ENCODE measurements around the gene ZNF823. TPM values are rescaled to one million over a fixed set of nuclear protein-coding genes. Genes with fewer than 3 reads are reported as not detected.
"Not testable (repeated sequence)": the region's sequence is repeated elsewhere in the genome, so short reads cannot be mapped to it uniquely, and the experiment has no call there.

Gene ZNF823
- total RNA-seq, 1 experiment from 2014 or later, result 7.4 TPM

- TF ChIP-seq CTCF (conservative IDR thresholded peaks at IDR 0.05) (no peak), EZH2 (IDR thresholded peaks at IDR 0.05; ENCODE audit: low read depth) (no peak)
- Histone ChIP-seq H3K79me2 (ENCODE audit: low read depth) (no peaks in the 10 kb centered on the region), H3K9me3 (ENCODE audit: insufficient read depth, low read depth) (peaks cover 14% of the 10 kb centered on the region), H3K4me2 (no peak overlapping the region), H3K4me3 (no peak overlapping the region), H4K20me1 (ENCODE audit: insufficient read depth) (no peaks in the 10 kb centered on the region), H3K9me2 (ENCODE audit: insufficient read depth) (no peaks in the 10 kb centered on the region), H2AFZ (no peak overlapping the region), H3K27ac (no peak overlapping the region), H3K36me3 (ENCODE audit: low read depth) (no peaks in the 10 kb centered on the region), H3F3A (ENCODE audit: insufficient read depth, low read depth) (no peaks in the 10 kb centered on the region), H3K4me1 (replicated peaks; ENCODE audit: insufficient read depth) (no peaks in the 10 kb centered on the region), H3K27me3 (ENCODE audit: insufficient read depth, low read depth) (no peaks in the 10 kb centered on the region)
- intact Hi-C loops (cut with micrococcal nuclease; ENCODE audit: unreplicated experiment), result no loop called here
- POLR2A ChIA-PET (ENCODE audit: unreplicated experiment), result no interaction called here
- no TSS peak for BruUV-seq (replicated peaks)
- CTCF ChIA-PET, result no interaction called here
- DNase-seq, result no peak
Measured at GRCh38 chr19:11678504-11678903, 60.2 kb downstream of the ZNF823 start.

- DNase-seq; H3K4me3 ChIP-seq; H3K9me2 ChIP-seq (ENCODE audit: insufficient read depth); H3K4me1 ChIP-seq (replicated peaks; ENCODE audit: insufficient read depth); H2AFZ ChIP-seq; BruUV-seq (replicated peaks); intact Hi-C loops (cut with micrococcal nuclease; ENCODE audit: unreplicated experiment); H3F3A ChIP-seq (ENCODE audit: insufficient read depth, low read depth); CTCF ChIA-PET; H3K36me3 ChIP-seq (ENCODE audit: low read depth); H3K27ac ChIP-seq; POLR2A ChIA-PET (ENCODE audit: unreplicated experiment); H3K79me2 ChIP-seq (ENCODE audit: low read depth); H4K20me1 ChIP-seq (ENCODE audit: insufficient read depth); H3K27me3 ChIP-seq (ENCODE audit: insufficient read depth, low read depth); H3K4me2 ChIP-seq: not testable (repeated sequence)
- H3K9me3 ChIP-seq (ENCODE audit: insufficient read depth, low read depth), result peaks cover 14% of the 10 kb centered on the region; the same call in 1 of the 2 replicates
Measured at GRCh38 chr19:11676661-11677600, 61.8 kb downstream of the ZNF823 start.

- no peak overlapping the region for H2AFZ ChIP-seq
- TF ChIP-seq CTCF (conservative IDR thresholded peaks at IDR 0.05) (no peak), EZH2 (IDR thresholded peaks at IDR 0.05; ENCODE audit: low read depth) (no peak)
- H3K36me3 ChIP-seq (ENCODE audit: low read depth), result no peaks in the 10 kb centered on the region
- H3K9me3 ChIP-seq (ENCODE audit: insufficient read depth, low read depth), result peaks cover 5% of the 10 kb centered on the region; the same call in 1 of the 2 replicates
- no peak overlapping the region for H3K4me2 ChIP-seq
- no peak for DNase-seq
- POLR2A ChIA-PET (ENCODE audit: unreplicated experiment), result no interaction called here
- CTCF ChIA-PET, result no interaction called here
- no TSS peak for BruUV-seq (replicated peaks)
- H3K27me3 ChIP-seq (ENCODE audit: insufficient read depth, low read depth), result no peaks in the 10 kb centered on the region
- no peak overlapping the region for H3K27ac ChIP-seq
- intact Hi-C loops (cut with micrococcal nuclease; ENCODE audit: unreplicated experiment), result no loop called here
- no peak overlapping the region for H3K4me3 ChIP-seq
- H3K9me2 ChIP-seq (ENCODE audit: insufficient read depth), result no peaks in the 10 kb centered on the region
- no peaks in the 10 kb centered on the region for H3K4me1 ChIP-seq (replicated peaks; ENCODE audit: insufficient read depth)
- no peaks in the 10 kb centered on the region for H3F3A ChIP-seq (ENCODE audit: insufficient read depth, low read depth)
- H4K20me1 ChIP-seq (ENCODE audit: insufficient read depth), result no peaks in the 10 kb centered on the region
- no peaks in the 10 kb centered on the region for H3K79me2 ChIP-seq (ENCODE audit: low read depth)
Measured at GRCh38 chr19:11675569-11675968, 63.2 kb downstream of the ZNF823 start.
